Activated CD8-positive, alpha-beta memory T cell treated with anti-CD3 and anti-CD28 coated beads, Interleukin-2, amount 50 U/mL, for 24 hours (primary cell): ENCODE data around the gene KCTD17.

Experiments
- DNase-seq: peaks from one replicate; pipeline ENCODE4 v3.0.0-alpha.2; 2020; ENCODE audit errors: extremely low read depth

KCTD17 gene

GRCh38 chr22:37079158-37079557 is 27.6 kb downstream of the KCTD17 start:
- DNase-seq: no peak

- peak; percentile 54 for DNase-seq
Observed at GRCh38 chr22:37079668-37080171, 28.2 kb downstream of the KCTD17 start.

DNA sequence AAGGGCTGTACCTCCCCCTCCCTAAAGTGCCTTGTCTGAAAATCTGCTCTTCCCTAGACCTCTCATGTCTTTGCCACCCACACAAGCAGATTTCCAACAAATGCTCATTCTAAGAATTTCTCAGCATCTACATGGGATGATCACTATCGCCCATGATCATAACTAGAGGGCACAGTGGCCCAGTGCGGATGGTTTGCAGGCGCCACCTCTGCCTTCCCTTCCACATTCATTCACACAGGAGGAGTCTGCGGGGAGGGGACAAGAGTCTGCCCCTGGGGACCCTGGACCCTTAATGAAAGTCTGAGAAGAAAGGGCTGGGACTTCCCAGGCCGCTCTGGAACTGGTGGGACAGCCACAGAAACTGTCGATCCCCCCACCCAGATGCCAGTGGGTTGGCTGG is 28.9 kb downstream of the KCTD17 start:
- no peak for DNase-seq

GRCh38 chr22:37080838-37081237 is 29.3 kb downstream of the KCTD17 start:
- no peak for DNase-seq

DNA sequence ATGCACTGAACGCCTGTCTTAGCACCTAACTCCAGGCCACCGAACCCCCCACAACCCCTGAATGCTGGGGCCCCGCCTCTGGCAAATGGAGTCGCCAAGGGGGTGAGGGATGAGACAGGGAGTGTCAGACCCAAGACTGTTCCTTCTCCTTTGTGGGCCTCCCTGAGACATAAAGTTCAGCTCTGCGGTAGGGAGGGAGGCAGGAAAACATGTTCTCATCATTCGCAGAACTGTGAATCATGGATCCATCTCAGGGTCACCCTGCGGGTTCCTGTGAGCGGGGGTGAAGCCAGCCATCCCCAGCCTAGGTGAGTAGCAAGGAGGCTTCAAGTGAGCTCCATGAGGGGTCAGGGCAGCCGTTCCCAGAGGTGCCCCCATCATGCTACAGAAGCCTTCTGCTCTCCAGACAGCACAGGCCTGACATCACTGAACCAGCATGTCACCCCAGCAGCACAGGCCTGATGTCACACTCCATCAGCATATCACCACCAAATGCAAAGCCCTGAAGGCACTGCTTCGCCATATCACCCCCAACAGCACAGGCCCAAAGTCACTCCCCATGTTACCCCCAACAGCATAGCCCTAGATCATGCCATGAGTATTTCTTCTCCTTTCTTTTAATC is 30.8 kb downstream of the KCTD17 start:
- no peak for DNase-seq

DNA sequence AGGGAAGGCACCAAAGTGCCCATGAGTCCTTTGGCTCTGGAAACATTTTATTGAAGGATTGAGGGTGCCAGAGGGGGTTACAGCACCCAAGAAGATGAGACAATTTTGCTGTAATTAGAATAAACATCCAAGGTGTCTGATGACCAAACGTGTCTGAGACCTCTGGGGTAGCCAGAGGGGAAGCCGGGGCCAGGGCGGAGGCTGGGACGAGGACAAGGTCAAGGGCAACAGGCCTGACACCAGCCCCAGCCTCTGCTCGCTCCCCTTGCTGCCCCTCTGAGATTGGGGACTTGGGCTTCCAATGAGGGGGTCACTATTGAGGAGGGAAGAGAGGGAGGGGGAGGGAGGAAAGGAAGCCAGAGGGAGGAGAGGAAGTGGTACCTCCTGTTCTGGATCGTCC is 32.4 kb downstream of the KCTD17 start:
- no peak for DNase-seq

DNA sequence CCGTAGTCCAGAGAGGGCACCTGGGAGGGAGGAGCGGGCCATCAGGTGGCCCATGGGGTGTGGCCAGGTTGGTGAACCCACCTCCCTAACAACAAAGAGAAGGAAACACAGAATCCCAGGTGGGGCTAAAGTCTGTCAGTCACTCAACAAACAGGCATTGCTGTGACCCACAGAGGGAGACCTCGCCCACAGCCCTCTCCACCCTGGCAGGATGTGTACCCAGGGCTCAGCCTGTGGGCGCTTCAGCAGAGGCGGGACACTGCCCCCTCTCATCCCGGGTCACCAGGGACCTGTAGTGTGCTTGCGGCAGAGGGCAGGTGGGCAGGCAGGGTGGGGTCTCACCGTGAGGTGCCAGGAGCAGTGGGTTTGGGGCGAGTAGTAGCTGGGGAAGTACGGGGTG is 32.8 kb downstream of the KCTD17 start:
- DNase-seq: no peak

DNA sequence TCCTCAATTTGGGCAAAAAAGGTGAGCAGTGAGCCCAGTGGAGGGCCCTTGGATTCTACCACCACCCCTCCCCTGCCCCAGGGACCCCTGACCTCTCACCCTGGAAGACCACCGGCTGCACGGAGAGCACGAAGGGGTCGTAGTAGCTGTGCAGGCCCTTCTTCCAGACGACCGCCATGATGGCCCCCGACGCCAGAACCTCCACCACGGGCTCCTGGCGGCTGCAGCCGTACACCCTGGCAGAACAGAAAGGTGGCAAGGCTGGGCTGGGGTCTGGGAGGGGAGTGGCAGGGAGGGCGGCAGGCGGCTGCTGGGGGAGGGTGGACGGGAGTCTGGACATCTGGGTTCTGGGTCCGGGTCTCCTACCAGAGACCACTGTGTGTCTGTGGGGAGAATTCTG is 34.6 kb downstream of the KCTD17 start:
- DNase-seq: no peak

DNA sequence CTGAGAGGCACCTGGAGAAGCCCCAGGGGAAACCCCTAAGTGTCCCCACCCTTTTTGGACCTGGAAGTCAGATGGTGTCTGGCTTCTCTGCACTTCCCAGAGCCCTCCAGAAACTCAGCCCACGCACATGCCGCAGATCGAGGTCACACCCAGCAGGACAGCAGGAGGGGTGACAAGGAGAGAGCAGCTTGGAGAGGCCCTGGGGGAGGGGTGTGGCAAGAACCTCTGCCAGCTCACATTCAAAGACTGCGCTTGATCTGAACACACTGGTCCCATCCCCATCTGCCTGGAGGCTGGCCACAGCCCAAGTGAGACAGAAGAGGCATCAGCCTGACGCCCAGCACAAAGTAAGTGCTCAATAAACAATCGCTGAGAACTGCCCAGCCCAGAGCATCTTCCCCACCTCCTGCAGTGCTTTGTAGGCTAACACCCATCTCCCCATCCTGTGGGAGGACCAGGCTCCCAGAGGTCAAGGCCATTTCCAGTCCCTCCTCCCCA is 36.6 kb downstream of the KCTD17 start:
- DNase-seq: no peak

GRCh38 chr22:37088750-37089408 is 37.3 kb downstream of the KCTD17 start:
- no peak for DNase-seq

GRCh38 chr22:37089434-37089833 is 37.9 kb downstream of the KCTD17 start:
- no peak for DNase-seq

DNA sequence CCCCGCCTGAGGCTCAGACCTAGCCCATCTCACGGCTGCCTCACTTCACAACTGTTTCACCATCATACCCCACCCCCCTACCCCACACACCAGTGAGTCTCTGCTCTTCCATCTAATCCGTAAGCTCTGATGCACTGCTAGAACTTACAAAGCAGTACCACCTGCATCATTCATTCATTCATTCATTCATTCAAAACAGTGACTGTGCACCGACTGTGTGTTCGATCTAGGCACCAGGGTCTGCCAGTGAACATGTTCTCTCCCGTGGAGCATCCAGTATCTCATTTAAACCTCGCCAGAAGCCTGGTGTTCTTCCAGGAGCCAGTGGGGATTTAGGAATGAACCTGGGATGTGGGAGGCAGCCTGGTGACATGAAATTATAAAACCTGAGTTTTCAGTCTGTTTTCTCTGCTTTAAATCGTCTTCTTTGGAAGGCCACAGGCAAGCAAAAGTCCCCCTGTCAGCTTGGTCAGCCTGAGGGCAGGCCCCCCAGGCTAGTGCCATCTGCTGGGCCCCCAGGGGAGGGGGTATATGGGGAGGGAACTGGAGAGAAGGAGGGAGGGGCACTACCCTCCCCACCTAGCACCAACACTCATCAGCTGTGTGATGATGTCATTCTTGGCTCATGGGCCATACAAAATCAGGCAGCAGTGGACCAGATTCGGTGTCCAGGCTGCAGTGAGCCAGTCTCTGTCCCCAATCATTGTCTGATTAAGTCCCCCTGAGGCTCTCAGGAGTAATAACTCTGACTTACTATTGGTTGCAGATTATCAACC is 39.6 kb downstream of the KCTD17 start:
- no peak for DNase-seq

DNA sequence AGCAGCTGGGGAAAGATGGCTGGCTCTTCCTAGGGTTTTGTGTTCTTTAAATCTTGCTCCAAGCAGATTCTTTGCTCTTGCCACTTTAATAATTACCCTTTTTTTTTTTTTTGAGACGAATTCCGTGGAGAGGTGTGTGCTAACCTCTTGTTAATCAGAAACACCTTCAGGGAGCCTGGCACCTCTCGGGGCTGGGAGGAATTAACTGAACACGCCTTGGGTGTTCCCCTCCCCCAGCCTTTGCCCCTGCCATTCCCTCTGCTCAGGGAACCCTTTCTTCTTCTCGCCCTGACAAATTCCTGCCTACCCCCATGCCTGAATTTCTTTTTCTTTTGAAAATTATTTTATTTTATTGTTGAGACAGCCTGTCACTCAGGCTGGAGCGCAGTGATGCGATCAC is 40.5 kb downstream of the KCTD17 start:
- DNase-seq: no peak

- DNase-seq: no peak
Observed at GRCh38 chr22:37092997-37093396, 41.5 kb downstream of the KCTD17 start.

DNA sequence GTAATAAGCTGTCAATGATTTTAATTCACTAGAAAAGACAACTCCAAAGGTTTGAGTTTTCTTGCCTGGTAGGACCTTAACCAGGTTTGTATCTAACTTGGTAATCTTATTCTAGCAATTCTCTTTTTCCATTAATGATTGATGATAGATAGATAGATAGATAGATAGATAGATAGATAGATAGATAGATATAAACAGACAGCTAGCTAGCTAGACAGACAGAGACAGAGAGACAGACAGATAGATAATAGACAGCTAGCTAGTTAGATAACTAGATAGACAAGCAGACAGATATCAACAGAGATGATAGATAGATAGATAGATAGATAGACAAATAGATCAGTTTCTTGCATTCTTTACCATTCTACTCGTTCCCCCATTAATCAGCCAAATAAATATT is 42.7 kb downstream of the KCTD17 start:
- no peak for DNase-seq

DNA sequence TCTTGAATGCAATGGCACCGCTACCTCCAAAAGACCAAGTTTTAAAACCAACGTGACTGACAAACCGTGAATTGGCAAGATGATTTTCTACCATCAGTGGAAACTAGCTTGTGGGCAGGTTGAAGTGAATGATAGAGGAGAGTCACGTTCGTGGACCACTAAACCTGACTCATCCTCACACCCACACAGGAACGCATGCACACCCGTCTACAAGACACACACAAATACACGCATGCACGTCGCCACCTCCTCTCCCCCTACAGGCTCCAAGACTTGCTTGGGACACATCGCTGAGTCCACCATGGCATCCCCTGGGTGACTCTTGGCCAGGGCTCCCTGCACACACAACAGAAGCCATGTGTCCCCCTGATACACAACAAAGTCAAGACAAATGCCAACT is 43.6 kb downstream of the KCTD17 start:
- peak; percentile 49 for DNase-seq

- no peak for DNase-seq
Observed at GRCh38 chr22:37097346-37097745, 45.8 kb downstream of the KCTD17 start.

GRCh38 chr22:37098976-37099591 is 47.5 kb downstream of the KCTD17 start:
- no peak for DNase-seq

DNA sequence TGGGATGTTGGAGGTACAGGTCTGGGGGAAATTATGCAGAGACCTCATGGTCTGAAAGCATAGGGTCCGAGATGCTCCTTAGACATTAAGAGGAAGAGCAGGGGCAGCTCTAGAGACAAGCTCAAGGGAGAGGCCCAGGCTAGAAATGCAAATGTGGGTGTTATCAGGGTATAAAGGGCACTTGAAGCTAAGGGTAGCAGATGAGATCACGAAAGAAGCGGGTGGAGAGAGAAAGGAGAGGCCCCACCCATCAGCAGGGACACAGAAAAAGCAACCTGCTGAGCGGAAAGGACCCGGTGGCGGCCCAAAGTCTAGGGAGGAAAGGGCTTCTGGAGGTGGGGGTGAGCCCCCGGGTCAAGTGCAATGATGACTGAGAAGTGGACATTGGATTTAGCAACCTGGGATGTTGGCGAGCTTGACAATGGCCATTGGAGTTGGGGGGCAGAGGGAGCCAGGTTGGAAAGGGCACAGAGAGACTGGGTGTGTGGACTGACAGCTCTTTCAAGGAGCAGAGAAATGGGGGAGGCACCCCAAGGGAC is 49.1 kb downstream of the KCTD17 start:
- DNase-seq: no peak

DNA sequence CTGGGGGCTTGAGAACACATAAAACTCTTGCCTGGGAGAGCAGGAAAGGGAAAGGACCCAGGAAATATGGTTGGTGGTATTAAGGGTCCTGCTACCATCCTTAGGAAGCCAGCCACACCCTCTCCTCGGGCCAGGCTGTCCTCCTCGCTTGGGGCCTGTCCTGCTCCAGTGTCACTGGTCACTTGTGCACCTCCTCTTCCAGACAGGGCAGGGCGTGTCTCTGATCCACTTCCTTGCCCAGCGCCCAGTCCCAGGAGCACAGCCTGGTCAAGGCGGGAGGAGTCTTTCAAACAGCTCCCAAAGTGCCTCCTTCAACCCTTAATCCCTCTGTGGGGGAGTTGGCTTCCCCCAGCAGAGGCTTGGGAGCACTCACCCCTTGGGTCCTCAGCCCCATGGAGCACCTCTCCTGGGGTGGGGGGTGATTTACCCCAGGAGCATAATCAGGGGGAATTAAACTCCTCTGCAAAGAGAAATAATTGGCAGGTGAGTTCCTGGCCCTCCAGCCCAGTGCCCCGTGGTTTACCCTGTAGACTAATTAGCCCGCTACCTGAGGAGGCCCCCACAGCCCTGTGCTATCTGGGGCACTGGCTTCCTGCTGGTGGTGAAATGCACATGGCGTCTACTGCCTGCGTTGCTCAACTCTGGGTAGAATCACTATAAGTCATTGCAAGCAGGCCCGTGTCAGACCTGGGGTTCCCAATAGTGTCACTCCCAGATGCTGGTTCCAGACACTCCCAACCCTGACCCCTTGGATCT is 49.9 kb downstream of the KCTD17 start:
- no peak for DNase-seq

DNA sequence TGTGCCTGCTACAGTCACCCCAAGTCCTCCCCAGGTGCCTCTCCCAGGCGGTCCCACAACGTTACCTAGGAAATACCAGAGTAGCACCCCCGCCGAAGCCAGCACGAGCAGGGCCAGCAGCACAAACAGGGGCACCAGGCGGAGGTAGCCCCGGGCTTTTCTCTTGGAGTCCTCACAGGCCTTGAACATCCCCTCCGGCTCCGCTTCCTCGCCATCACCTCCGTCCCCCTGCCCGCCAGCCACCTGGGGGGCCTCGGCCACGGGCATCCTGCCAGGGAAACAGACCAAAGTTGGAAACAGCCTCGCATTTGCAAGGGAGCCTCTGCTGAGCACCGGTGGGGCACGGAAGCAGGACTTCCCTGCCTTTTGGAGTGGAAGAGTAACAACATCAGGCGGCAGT is 51.6 kb downstream of the KCTD17 start:
- no peak for DNase-seq
